ENCODE data around the gene BICDL2. TPM values are rescaled to one million over a fixed set of nuclear protein-coding genes. Genes with fewer than 3 reads are reported as not detected.

The BICDL2 gene
- total and polyA plus RNA-seq, 2 of the 8 experiments (the other 6 are each of a cell fraction or from before 2014, with no cell fraction given) = 7.3 to 15.9 TPM

Small RNA genes within 50 kb of the gene (small RNA-seq; reads per million reads assigned to genes)
- not detected for gene LINC00514 (ENCODE audit: insufficient read depth)
- gene RNU1-22P (ENCODE audit: insufficient read depth) = not detected

Other genes with a start within 250 kb of the BICDL2 start
- gene PRSS33, start 249.4 kb downstream of the BICDL2 start, total RNA-seq (2021; fragmentation: NEBNext Ultra II Directional; extraction: Animal tissue kit (Norgen Biotek cat#: 25700)) = not detected in 2 replicates
- 0.09 and 0.17 TPM in 2 replicates for gene PRSS33, start 249.4 kb downstream of the BICDL2 start, polyA plus RNA-seq (2011; rRNA removed)
- not detected in 2 replicates for gene PRSS41, start 238.5 kb downstream of the BICDL2 start, total RNA-seq (2021; fragmentation: NEBNext Ultra II Directional; extraction: Animal tissue kit (Norgen Biotek cat#: 25700))
- gene PRSS41, start 238.5 kb downstream of the BICDL2 start, polyA plus RNA-seq (2011; rRNA removed) = not detected in 2 replicates
- 1.0 and 2.7 TPM in 2 replicates for gene PRSS21, start 219.7 kb downstream of the BICDL2 start, total RNA-seq (2021; fragmentation: NEBNext Ultra II Directional; extraction: Animal tissue kit (Norgen Biotek cat#: 25700))
- 0.76 and 1.4 TPM in 2 replicates for gene PRSS21, start 219.7 kb downstream of the BICDL2 start, polyA plus RNA-seq (2011; rRNA removed)
- gene ZG16B, start 206.6 kb downstream of the BICDL2 start, total RNA-seq (2021; fragmentation: NEBNext Ultra II Directional; extraction: Animal tissue kit (Norgen Biotek cat#: 25700)) = not detected in 2 replicates
- gene ZG16B, start 206.6 kb downstream of the BICDL2 start, polyA plus RNA-seq (2011; rRNA removed) = 0.11 TPM in 1 of 2 replicates, not detected in the other
- 2.7 and 4.4 TPM in 2 replicates for gene PRSS22, start 178.8 kb downstream of the BICDL2 start, total RNA-seq (2021; fragmentation: NEBNext Ultra II Directional; extraction: Animal tissue kit (Norgen Biotek cat#: 25700))
- gene PRSS22, start 178.8 kb downstream of the BICDL2 start, polyA plus RNA-seq (2011; rRNA removed) = 4.0 and 5.8 TPM in 2 replicates
- gene FLYWCH2, start 153.7 kb downstream of the BICDL2 start, total RNA-seq (2021; fragmentation: NEBNext Ultra II Directional; extraction: Animal tissue kit (Norgen Biotek cat#: 25700)) = 16.4 and 20.2 TPM in 2 replicates
- gene FLYWCH2, start 153.7 kb downstream of the BICDL2 start, polyA plus RNA-seq (2011; rRNA removed) = 30.7 and 43.8 TPM in 2 replicates
- gene FLYWCH1, start 125.0 kb downstream of the BICDL2 start, total RNA-seq (2021; fragmentation: NEBNext Ultra II Directional; extraction: Animal tissue kit (Norgen Biotek cat#: 25700)) = 23.1 and 23.5 TPM in 2 replicates
- 12.4 and 22.2 TPM in 2 replicates for gene FLYWCH1, start 125.0 kb downstream of the BICDL2 start, polyA plus RNA-seq (2011; rRNA removed)
- gene KREMEN2, start 72.7 kb downstream of the BICDL2 start, total RNA-seq (2021; fragmentation: NEBNext Ultra II Directional; extraction: Animal tissue kit (Norgen Biotek cat#: 25700)) = 6.6 and 7.8 TPM in 2 replicates
- 7.0 and 10.4 TPM in 2 replicates for gene KREMEN2, start 72.7 kb downstream of the BICDL2 start, polyA plus RNA-seq (2011; rRNA removed)
- 28.2 and 28.8 TPM in 2 replicates for gene PAQR4, start 67.6 kb downstream of the BICDL2 start, total RNA-seq (2021; fragmentation: NEBNext Ultra II Directional; extraction: Animal tissue kit (Norgen Biotek cat#: 25700))
- gene PAQR4, start 67.6 kb downstream of the BICDL2 start, polyA plus RNA-seq (2011; rRNA removed) = 34.6 and 52.8 TPM in 2 replicates
- 74.7 and 83.6 TPM in 2 replicates for gene PKMYT1, start 56.5 kb downstream of the BICDL2 start, total RNA-seq (2021; fragmentation: NEBNext Ultra II Directional; extraction: Animal tissue kit (Norgen Biotek cat#: 25700))
- gene PKMYT1, start 56.5 kb downstream of the BICDL2 start, polyA plus RNA-seq (2011; rRNA removed) = 85.2 and 180 TPM in 2 replicates
- 0.60 and 0.77 TPM in 2 replicates for gene CLDN9, start 24.0 kb downstream of the BICDL2 start, total RNA-seq (2021; fragmentation: NEBNext Ultra II Directional; extraction: Animal tissue kit (Norgen Biotek cat#: 25700))
- 0.89 and 2.2 TPM in 2 replicates for gene CLDN9, start 24.0 kb downstream of the BICDL2 start, polyA plus RNA-seq (2011; rRNA removed)
- gene CLDN6, start 18.8 kb downstream of the BICDL2 start, total RNA-seq (2021; fragmentation: NEBNext Ultra II Directional; extraction: Animal tissue kit (Norgen Biotek cat#: 25700)) = 747 and 793 TPM in 2 replicates
- gene CLDN6, start 18.8 kb downstream of the BICDL2 start, polyA plus RNA-seq (2011; rRNA removed) = 1,115 and 1,541 TPM in 2 replicates
- gene TNFRSF12A, start 16.6 kb downstream of the BICDL2 start, total RNA-seq (2021; fragmentation: NEBNext Ultra II Directional; extraction: Animal tissue kit (Norgen Biotek cat#: 25700)) = 77.0 and 81.0 TPM in 2 replicates
- 82.5 and 121 TPM in 2 replicates for gene TNFRSF12A, start 16.6 kb downstream of the BICDL2 start, polyA plus RNA-seq (2011; rRNA removed)
- 66.2 and 72.7 TPM in 2 replicates for gene HCFC1R1, start 13.0 kb downstream of the BICDL2 start, total RNA-seq (2021; fragmentation: NEBNext Ultra II Directional; extraction: Animal tissue kit (Norgen Biotek cat#: 25700))
- gene HCFC1R1, start 13.0 kb downstream of the BICDL2 start, polyA plus RNA-seq (2011; rRNA removed) = 138 and 195 TPM in 2 replicates
- 78.5 and 82.9 TPM in 2 replicates for gene THOC6, start 12.9 kb downstream of the BICDL2 start, total RNA-seq (2021; fragmentation: NEBNext Ultra II Directional; extraction: Animal tissue kit (Norgen Biotek cat#: 25700))
- 111 and 137 TPM in 2 replicates for gene THOC6, start 12.9 kb downstream of the BICDL2 start, polyA plus RNA-seq (2011; rRNA removed)
- gene MMP25, start 9.6 kb upstream of the BICDL2 start, total RNA-seq (2021; fragmentation: NEBNext Ultra II Directional; extraction: Animal tissue kit (Norgen Biotek cat#: 25700)) = 23.9 and 26.7 TPM in 2 replicates
- 7.7 and 14.8 TPM in 2 replicates for gene MMP25, start 9.6 kb upstream of the BICDL2 start, polyA plus RNA-seq (2011; rRNA removed)
- gene IL32, start 28.7 kb upstream of the BICDL2 start, total RNA-seq (2021; fragmentation: NEBNext Ultra II Directional; extraction: Animal tissue kit (Norgen Biotek cat#: 25700)) = 2.0 and 2.7 TPM in 2 replicates
- gene IL32, start 28.7 kb upstream of the BICDL2 start, polyA plus RNA-seq (2011; rRNA removed) = 4.3 and 5.0 TPM in 2 replicates
- gene ZSCAN10, start 62.4 kb upstream of the BICDL2 start, total RNA-seq (2021; fragmentation: NEBNext Ultra II Directional; extraction: Animal tissue kit (Norgen Biotek cat#: 25700)) = 195 and 209 TPM in 2 replicates
- 314 and 488 TPM in 2 replicates for gene ZSCAN10, start 62.4 kb upstream of the BICDL2 start, polyA plus RNA-seq (2011; rRNA removed)
- gene ZNF205, start 75.6 kb upstream of the BICDL2 start, total RNA-seq (2021; fragmentation: NEBNext Ultra II Directional; extraction: Animal tissue kit (Norgen Biotek cat#: 25700)) = 17.0 and 19.1 TPM in 2 replicates
- 19.9 and 28.5 TPM in 2 replicates for gene ZNF205, start 75.6 kb upstream of the BICDL2 start, polyA plus RNA-seq (2011; rRNA removed)
- gene ZNF213, start 98.1 kb upstream of the BICDL2 start, total RNA-seq (2021; fragmentation: NEBNext Ultra II Directional; extraction: Animal tissue kit (Norgen Biotek cat#: 25700)) = 6.9 and 7.3 TPM in 2 replicates
- gene ZNF213, start 98.1 kb upstream of the BICDL2 start, polyA plus RNA-seq (2011; rRNA removed) = 1.6 and 3.8 TPM in 2 replicates
- gene OR1F1, start 151.3 kb upstream of the BICDL2 start, total RNA-seq (2021; fragmentation: NEBNext Ultra II Directional; extraction: Animal tissue kit (Norgen Biotek cat#: 25700)) = 0.48 and 0.52 TPM in 2 replicates
- gene OR1F1, start 151.3 kb upstream of the BICDL2 start, polyA plus RNA-seq (2011; rRNA removed) = 0.93 and 1.2 TPM in 2 replicates
- gene ZNF200, start 198.2 kb upstream of the BICDL2 start, total RNA-seq (2021; fragmentation: NEBNext Ultra II Directional; extraction: Animal tissue kit (Norgen Biotek cat#: 25700)) = 7.5 and 9.9 TPM in 2 replicates
- 2.7 and 3.0 TPM in 2 replicates for gene ZNF200, start 198.2 kb upstream of the BICDL2 start, polyA plus RNA-seq (2011; rRNA removed)
- not detected in 2 replicates for gene MEFV, start 219.7 kb upstream of the BICDL2 start, total RNA-seq (2021; fragmentation: NEBNext Ultra II Directional; extraction: Animal tissue kit (Norgen Biotek cat#: 25700))
- 0.02 and 0.03 TPM in 2 replicates for gene MEFV, start 219.7 kb upstream of the BICDL2 start, polyA plus RNA-seq (2011; rRNA removed)
- gene ZNF263, start 246.5 kb upstream of the BICDL2 start, total RNA-seq (2021; fragmentation: NEBNext Ultra II Directional; extraction: Animal tissue kit (Norgen Biotek cat#: 25700)) = 26.7 and 27.8 TPM in 2 replicates
- gene ZNF263, start 246.5 kb upstream of the BICDL2 start, polyA plus RNA-seq (2011; rRNA removed) = 9.2 and 20.7 TPM in 2 replicates

Measured in H1 (cell line).